HCT116 (cell line): Measurements from ENCODE around the gene PDE1A. TPM values are rescaled to one million over a fixed set of nuclear protein-coding genes. Genes with fewer than 3 reads are reported as not detected.

ENCODE experiments used
- ATAC-seq: fragments of 200-7000 bp; cut with Tn5 transposase; 2 replicates; pipeline ENCODE4 v1.9.1; 2020; ENCODE audit warnings: mild to moderate bottlenecking, moderate library complexity
- BruUV-seq: library from RNA; stranded (reverse); fragments of 400-500 nt; replicated peaks from 2 replicates; lab custom pipeline; 2021; lab: Mats Ljungman, UMichigan
- CTCF ChIA-PET: fragments of 300-600 bp; sonication (Branson Sonifier 250); formaldehyde crosslinking; loops from one replicate; lab custom pipeline; 2021; ENCODE audit warnings: antibody characterized with exemption; lab: Charles Lee
- POLR2A ChIA-PET: fragments of 300-600, 350-600 bp; sonication (Branson Sonifier 250); formaldehyde crosslinking; loops from one replicate; lab custom pipeline; 2021; ENCODE audit warnings: antibody characterized with exemption; lab: Charles Lee
- RAD21 ChIA-PET, 2 experiments: fragments of 300-600 bp; sonication (Branson Sonifier 250); formaldehyde crosslinking; loops; one replicate each; lab custom pipeline; 2023; ENCODE audit warnings: low total read pairs in 2 of 2; ENCODE audit not compliant: uncharacterized antibody in 2 of 2, unreplicated experiment in 2 of 2, low non-redundant PET in 1 of 2; lab: Charles Lee
- DNase-seq: peaks from one replicate; pipeline ENCODE4 v3.0.0-alpha.2; 2010; ENCODE audit warnings: low read depth, low spot score
- H2AFZ ChIP-seq: fragments of 200-600 bp; shearing (Covaris generic), sonication (generic); 2 replicates; pipeline ENCODE4 v1.6.1; 2017; ENCODE audit warnings: low read depth, mixed run types, mixed read lengths, antibody characterized with exemption, low read length; ENCODE audit not compliant: poor library complexity, severe bottlenecking
- H3K27ac ChIP-seq: 2 replicates; pipeline ENCODE4 v1.5.1; 2012; ENCODE audit warnings: low read depth, low read length
- H3K27me3 ChIP-seq: fragments of 200-600 bp; sonication (generic); 2 replicates; pipeline ENCODE4 v1.6.1; 2016; ENCODE audit warnings: mixed run types, low read length, mixed read lengths; ENCODE audit not compliant: insufficient read depth
- H3K36me3 ChIP-seq, 2 experiments: fragments of 200-500 bp in 1 of 2; fragments of 200-600 bp in 1 of 2; sonication (Bioruptor generic) in 1 of 2; sonication (generic) in 1 of 2; 2 replicates each; pipeline versions ENCODE4 v1.5.1 to v1.6.1; 2014 to 2016; ENCODE audit warnings: low read length in 2 of 2, inconsistent platforms in 1 of 2, mixed read lengths in 1 of 2, mixed run types in 1 of 2; ENCODE audit not compliant: insufficient read depth in 2 of 2, control insufficient read depth in 1 of 2
- H3K4me1 ChIP-seq, 2 experiments: fragments of 200-600 bp in 1 of 2; sonication (generic) in 1 of 2; 2 replicates each; pipeline versions ENCODE4 v1.5.1 to v1.6.1; 2012 to 2017; ENCODE audit warnings: low read length in 2 of 2, inconsistent platforms in 1 of 2, mild to moderate bottlenecking in 1 of 2, mixed read lengths in 1 of 2, mixed run types in 1 of 2, moderate library complexity in 1 of 2; ENCODE audit not compliant: insufficient read depth in 2 of 2, control insufficient read depth in 1 of 2
- H3K4me2 ChIP-seq: fragments of 200-600 bp; sonication (generic); 2 replicates; pipeline ENCODE4 v1.6.1; 2017; ENCODE audit warnings: mixed run types, low read length, mixed read lengths
- H3K4me3 ChIP-seq, 2 experiments: fragments of 200-600 bp in 1 of 2; sonication (generic) in 1 of 2; replicated peaks in 1 of 2; 2 replicates each; pipeline ENCODE4 v1.5.1; 2011 to 2016; ENCODE audit warnings: low read length in 2 of 2, control low read depth in 1 of 2, low read depth in 1 of 2, mild to moderate bottlenecking in 1 of 2, mixed read lengths in 1 of 2, mixed run types in 1 of 2
- H3K79me2 ChIP-seq: fragments of 200-600 bp; sonication (generic); 2 replicates; pipeline ENCODE4 v1.6.1; 2017; ENCODE audit warnings: mild to moderate bottlenecking, mixed run types, low read length, moderate library complexity, mixed read lengths; ENCODE audit not compliant: insufficient read depth
- H3K9ac ChIP-seq: fragments of 200-600 bp; sonication (generic); 2 replicates; pipeline ENCODE4 v1.6.1; 2016; ENCODE audit warnings: low read length, mixed read lengths
- H3K9me2 ChIP-seq: fragments of 200-600 bp; sonication (generic), shearing (Covaris generic); 2 replicates; pipeline ENCODE4 v1.6.1; 2017; ENCODE audit warnings: mixed run types, mild to moderate bottlenecking, moderate library complexity; ENCODE audit not compliant: insufficient read depth
- H3K9me3 ChIP-seq, 2 experiments: fragments of 200-500 bp in 1 of 2; fragments of 200-600 bp in 1 of 2; sonication (Bioruptor generic) in 1 of 2; sonication (generic) in 1 of 2; 2 replicates each; pipeline ENCODE4 v1.6.1; 2014 to 2017; ENCODE audit warnings: low read length in 2 of 2, mixed read lengths in 2 of 2, inconsistent platforms in 1 of 2, low read depth in 1 of 2, mild to moderate bottlenecking in 1 of 2, mixed run types in 1 of 2, moderate library complexity in 1 of 2; ENCODE audit not compliant: control insufficient read depth in 1 of 2, insufficient read depth in 1 of 2
- H4K20me1 ChIP-seq: fragments of 200-600 bp; sonication (generic), shearing (Covaris generic); 2 replicates; pipeline ENCODE4 v1.6.1; 2017; ENCODE audit warnings: mixed run types, mild to moderate bottlenecking, moderate library complexity; ENCODE audit not compliant: insufficient read depth
- CBX3 ChIP-seq: IDR thresholded peaks from 2 replicates; pipeline ENCODE4 v1.6.1; 2012; ENCODE audit warnings: low read depth
- ELF1 ChIP-seq: IDR thresholded peaks from 2 replicates; pipeline ENCODE4 v1.6.1; 2012; ENCODE audit warnings: low read depth, borderline replicate concordance
- EZH2 ChIP-seq: fragments of 200-600 bp; sonication (generic); IDR thresholded peaks from 2 replicates; pipeline ENCODE4 v1.6.1; 2017; ENCODE audit warnings: antibody characterized with exemption, mixed run types
- EZH2phosphoT487 ChIP-seq: fragments of 200-600 bp; IDR thresholded peaks from 2 replicates; pipeline ENCODE4 v1.6.1; 2018; ENCODE audit warnings: antibody characterized with exemption, borderline replicate concordance
- RAD21 ChIP-seq: IDR thresholded peaks from 2 replicates; pipeline ENCODE4 v1.6.1; 2012; ENCODE audit warnings: low read depth, mild to moderate bottlenecking
- SRF ChIP-seq: IDR thresholded peaks from 2 replicates; pipeline ENCODE4 v1.6.1; 2012; ENCODE audit warnings: low read depth
- TCF7L2 ChIP-seq: IDR thresholded peaks from 2 replicates; pipeline ENCODE4 v1.7.0; 2011; ENCODE audit warnings: borderline replicate concordance, inconsistent platforms; ENCODE audit not compliant: insufficient read depth, insufficient read length; ENCODE audit errors: extremely low read depth
- intact Hi-C: fragments of 100-400 bp; cut with micrococcal nuclease; formaldehyde crosslinking; loops from 2 replicates; pipeline ENCODE4 v1.10.0; 2022
- total RNA-seq: library from RNA; stranded (reverse); gene quantifications from one replicate; pipeline ENCODE4 v1.2.1, GENCODE V29; 2021; ENCODE audit not compliant: unreplicated experiment
- TF ChIP-seq, protein P1 (sequence below), 3 experiments: fragments of 200-600 bp in 1 of 3; sonication (generic) in 1 of 3; IDR thresholded peaks in 2 of 3; conservative IDR thresholded peaks in 1 of 3; 2 replicates each; pipeline ENCODE4 v1.5.1; 2012 to 2017; ENCODE audit warnings: low read depth in 2 of 3, low read length in 2 of 3, antibody characterized with exemption in 1 of 3, borderline replicate concordance in 1 of 3, control low read depth in 1 of 3, mild to moderate bottlenecking in 1 of 3, mixed read lengths in 1 of 3, mixed run types in 1 of 3, moderate library complexity in 1 of 3; ENCODE audit not compliant: insufficient read depth in 1 of 3

The PDE1A gene
- total RNA-seq, 1 experiment from 2014 or later: 0.12 TPM

DNA sequence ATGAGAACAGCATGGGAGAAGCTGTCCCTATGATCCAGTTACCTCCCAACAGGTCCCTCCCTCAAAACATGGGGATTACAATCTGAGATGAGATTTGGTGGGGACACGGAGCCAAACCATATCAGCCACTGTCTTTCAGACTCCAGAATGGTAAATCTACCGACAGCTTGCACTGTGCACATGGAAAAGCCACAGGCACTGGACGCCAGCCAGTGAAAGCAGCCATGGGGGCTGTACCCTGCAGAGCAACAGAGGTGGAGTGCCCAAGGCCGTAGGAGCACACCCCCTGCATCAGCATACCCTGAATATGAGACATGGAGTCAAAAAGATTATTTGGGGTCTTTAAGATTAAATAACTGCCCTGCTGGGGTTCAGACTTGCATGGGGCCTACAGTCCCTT, 218.4 kb downstream of the PDE1A start:
- Histone ChIP-seq H3K4me2 (no peak overlapping the region), H3K9me3 (no peaks in the 10 kb centered on the region), H2AFZ (no peak overlapping the region), H3K9me2 (no peaks in the 10 kb centered on the region; the same call in 1 of the 2 replicates), H3K4me3 (no peak overlapping the region), H3K79me2 (no peaks in the 10 kb centered on the region), H3K36me3 (no peaks in the 10 kb centered on the region), H3K27ac (no peak overlapping the region), H3K27me3 (no peaks in the 10 kb centered on the region), H4K20me1 (no peaks in the 10 kb centered on the region), H3K4me1 (no peaks in the 10 kb centered on the region), H3K9ac (no peak overlapping the region)
- ATAC-seq: no peak
- no peak for DNase-seq
- intact Hi-C loops: no loop called here
- BruUV-seq: no TSS peak
- CTCF ChIA-PET: no interaction called here
- TF ChIP-seq EZH2 (no peak), TCF7L2 (no peak), SRF (no peak), ELF1 (no peak), RAD21 (no peak), CBX3 (no peak), EZH2phosphoT487 (no peak)
- TF ChIP-seq, protein P1, sequence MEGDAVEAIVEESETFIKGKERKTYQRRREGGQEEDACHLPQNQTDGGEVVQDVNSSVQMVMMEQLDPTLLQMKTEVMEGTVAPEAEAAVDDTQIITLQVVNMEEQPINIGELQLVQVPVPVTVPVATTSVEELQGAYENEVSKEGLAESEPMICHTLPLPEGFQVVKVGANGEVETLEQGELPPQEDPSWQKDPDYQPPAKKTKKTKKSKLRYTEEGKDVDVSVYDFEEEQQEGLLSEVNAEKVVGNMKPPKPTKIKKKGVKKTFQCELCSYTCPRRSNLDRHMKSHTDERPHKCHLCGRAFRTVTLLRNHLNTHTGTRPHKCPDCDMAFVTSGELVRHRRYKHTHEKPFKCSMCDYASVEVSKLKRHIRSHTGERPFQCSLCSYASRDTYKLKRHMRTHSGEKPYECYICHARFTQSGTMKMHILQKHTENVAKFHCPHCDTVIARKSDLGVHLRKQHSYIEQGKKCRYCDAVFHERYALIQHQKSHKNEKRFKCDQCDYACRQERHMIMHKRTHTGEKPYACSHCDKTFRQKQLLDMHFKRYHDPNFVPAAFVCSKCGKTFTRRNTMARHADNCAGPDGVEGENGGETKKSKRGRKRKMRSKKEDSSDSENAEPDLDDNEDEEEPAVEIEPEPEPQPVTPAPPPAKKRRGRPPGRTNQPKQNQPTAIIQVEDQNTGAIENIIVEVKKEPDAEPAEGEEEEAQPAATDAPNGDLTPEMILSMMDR (IDR thresholded peaks at IDR 0.05 in 2 of 3, conservative IDR thresholded peaks at IDR 0.05 in 1 of 3; ENCODE audit: borderline replicate concordance in 1 of 3, insufficient read depth in 1 of 3, low read depth in 2 of 3, low read length in 2 of 3): no peak
- RAD21 ChIA-PET: no interaction called here
- POLR2A ChIA-PET: no interaction called here
